ENCODE data around the gene ZNF446. TPM values are rescaled to one million over a fixed set of nuclear protein-coding genes. Genes with fewer than 3 reads are reported as not detected.
A peak's percentile ranks its signal among the peaks of the same experiment; 100 is the strongest.

ZNF446 gene
- 2.4 and 3.7 TPM in 2 replicates for total RNA-seq

DNA sequence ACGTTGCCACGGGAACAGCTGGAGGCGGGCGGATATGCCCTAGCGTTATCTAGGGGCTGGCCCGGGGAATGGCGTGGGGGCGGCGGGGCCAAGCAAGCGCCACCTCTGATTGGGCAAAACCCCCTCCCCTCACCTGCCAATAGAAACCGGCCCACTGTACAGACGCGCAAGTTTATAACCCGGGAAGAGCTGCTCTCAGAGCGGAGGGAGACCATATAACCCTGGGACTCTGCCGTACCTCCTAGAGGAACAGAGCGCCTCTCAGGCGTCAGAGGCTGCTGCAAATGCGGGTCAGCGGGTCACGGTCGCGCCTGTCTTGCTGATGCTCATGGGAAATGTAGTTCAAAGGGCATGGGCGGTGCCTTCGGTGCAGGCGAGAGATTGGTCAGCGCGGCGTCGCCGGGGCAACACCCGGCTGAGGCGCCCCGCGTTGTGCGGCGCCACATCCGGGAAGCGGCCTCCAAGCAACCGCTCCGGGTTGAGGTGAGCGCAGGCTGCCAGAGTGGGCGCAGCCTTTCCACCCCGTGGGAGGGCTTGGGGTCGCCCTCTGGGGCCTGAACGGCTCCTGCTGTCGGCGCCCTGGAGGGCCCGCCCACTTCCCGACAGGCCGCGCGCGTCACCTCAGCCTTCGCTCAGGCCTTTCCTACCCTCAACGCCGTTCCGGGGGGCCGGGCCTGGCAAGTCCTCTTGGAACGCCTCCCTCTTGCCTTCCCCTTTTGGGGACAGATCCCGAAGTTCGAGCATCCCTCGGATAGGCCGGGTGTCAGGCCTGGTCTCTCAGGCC, at the start of gene ZNF446:
Gene ZNF446, plus strand, starts transcription at position 639 of the 784 bp plus-strand sequence. CDS start 867 bp downstream, outside the sequence.
- H3K36me3 ChIP-seq (ENCODE audit: control insufficient read depth, insufficient read depth, low read length): peaks cover 12% of the 10 kb centered on the region
- H3K4me3 ChIP-seq (ENCODE audit: low read depth, low read length): peak within 1 kb of the TSS; percentile 68
- peak; percentile 94 for DNase-seq (ENCODE audit: low read depth)
- no peaks in the 10 kb centered on the region for H3K27me3 ChIP-seq (ENCODE audit: control insufficient read depth, insufficient read depth, low read length)
- peak; percentile 13 for FAIRE-seq
- TF ChIP-seq, protein P1, sequence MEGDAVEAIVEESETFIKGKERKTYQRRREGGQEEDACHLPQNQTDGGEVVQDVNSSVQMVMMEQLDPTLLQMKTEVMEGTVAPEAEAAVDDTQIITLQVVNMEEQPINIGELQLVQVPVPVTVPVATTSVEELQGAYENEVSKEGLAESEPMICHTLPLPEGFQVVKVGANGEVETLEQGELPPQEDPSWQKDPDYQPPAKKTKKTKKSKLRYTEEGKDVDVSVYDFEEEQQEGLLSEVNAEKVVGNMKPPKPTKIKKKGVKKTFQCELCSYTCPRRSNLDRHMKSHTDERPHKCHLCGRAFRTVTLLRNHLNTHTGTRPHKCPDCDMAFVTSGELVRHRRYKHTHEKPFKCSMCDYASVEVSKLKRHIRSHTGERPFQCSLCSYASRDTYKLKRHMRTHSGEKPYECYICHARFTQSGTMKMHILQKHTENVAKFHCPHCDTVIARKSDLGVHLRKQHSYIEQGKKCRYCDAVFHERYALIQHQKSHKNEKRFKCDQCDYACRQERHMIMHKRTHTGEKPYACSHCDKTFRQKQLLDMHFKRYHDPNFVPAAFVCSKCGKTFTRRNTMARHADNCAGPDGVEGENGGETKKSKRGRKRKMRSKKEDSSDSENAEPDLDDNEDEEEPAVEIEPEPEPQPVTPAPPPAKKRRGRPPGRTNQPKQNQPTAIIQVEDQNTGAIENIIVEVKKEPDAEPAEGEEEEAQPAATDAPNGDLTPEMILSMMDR (IDR thresholded peaks at IDR 0.05; ENCODE audit: insufficient read depth, low read length, severe bottlenecking): no peak

DNA sequence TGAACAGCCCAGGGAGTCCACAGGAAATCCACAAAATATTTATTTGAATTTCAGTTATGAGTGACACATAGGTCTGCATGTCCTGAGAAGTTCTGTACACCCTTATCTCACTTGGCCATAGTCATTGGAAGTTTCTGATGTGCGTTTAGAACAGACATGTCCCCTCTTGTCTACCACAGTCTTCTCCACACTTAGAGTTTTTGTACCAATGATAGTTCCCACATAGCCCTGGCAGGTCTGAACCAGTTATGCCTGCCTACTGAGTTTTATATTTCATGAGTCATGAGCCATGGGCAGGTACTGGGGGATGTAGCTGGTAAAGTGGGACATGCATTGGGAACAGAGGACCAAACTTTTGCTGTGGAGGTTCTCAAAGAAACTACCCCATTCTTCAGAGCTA, 47.5 kb upstream of the ZNF446 start:
- TF ChIP-seq, protein P1 (IDR thresholded peaks at IDR 0.05; ENCODE audit: insufficient read depth, low read length, severe bottlenecking): no peak
- FAIRE-seq (no peak), DNase-seq (ENCODE audit: low read depth) (peak; percentile 99)
- Histone ChIP-seq H3K4me3 (ENCODE audit: low read depth, low read length) (no peak overlapping the region), H3K36me3 (ENCODE audit: control insufficient read depth, insufficient read depth, low read length) (peaks cover 1% of the 10 kb centered on the region), H3K27me3 (ENCODE audit: control insufficient read depth, insufficient read depth, low read length) (no peaks in the 10 kb centered on the region)

DNA sequence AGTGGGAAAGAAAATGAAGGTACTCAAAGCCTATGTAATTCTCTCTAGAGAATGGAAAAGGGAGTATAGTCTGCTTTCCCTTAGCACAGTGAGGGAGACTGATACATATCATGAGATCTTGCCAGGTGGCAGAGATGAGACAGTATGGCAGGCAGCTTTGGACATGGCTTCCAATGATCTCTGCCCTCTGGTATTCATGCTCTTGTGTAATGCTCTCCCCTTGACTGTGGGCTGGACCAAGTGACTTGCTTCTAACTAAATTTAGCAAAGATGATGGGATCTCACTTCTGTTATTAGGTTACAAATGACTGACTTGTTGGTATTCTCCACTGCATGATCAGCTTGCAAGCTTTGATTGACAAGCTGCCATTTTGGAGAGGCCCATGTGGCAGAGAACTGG, 46.4 kb upstream of the ZNF446 start:
- DNase-seq (ENCODE audit: low read depth) (peak; percentile 64), FAIRE-seq (no peak)
- TF ChIP-seq, protein P1 (IDR thresholded peaks at IDR 0.05; ENCODE audit: insufficient read depth, low read length, severe bottlenecking): no peak
- no peaks in the 10 kb centered on the region for H3K27me3 ChIP-seq (ENCODE audit: control insufficient read depth, insufficient read depth, low read length)
- peaks cover 9% of the 10 kb centered on the region for H3K36me3 ChIP-seq (ENCODE audit: control insufficient read depth, insufficient read depth, low read length)
- no peak overlapping the region for H3K4me3 ChIP-seq (ENCODE audit: low read depth, low read length)

DNA sequence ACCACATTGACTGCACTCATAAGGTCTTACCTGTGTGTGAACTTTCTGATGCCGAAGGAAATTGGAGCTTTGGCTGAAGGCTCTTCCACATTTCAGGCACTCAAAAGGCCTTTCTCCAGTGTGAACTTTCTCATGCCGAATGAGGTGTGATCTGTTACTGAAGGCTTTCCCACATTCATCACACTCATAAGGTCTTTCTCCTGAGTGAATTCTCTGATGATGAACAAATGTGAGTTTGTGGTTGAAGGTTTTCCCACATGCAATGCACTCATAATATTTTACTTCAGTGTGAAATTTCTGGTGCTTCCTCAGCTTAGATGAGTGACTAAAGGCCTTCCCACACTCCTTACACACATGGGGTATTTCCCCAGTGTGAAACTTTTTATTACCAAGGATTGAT, 41.9 kb upstream of the ZNF446 start:
- DNase-seq (ENCODE audit: low read depth) (no peak), FAIRE-seq (no peak)
- Histone ChIP-seq H3K4me3 (ENCODE audit: low read depth, low read length) (no peak overlapping the region), H3K27me3 (ENCODE audit: control insufficient read depth, insufficient read depth, low read length) (no peaks in the 10 kb centered on the region), H3K36me3 (ENCODE audit: control insufficient read depth, insufficient read depth, low read length) (peaks cover 11% of the 10 kb centered on the region)
- TF ChIP-seq, protein P1 (IDR thresholded peaks at IDR 0.05; ENCODE audit: insufficient read depth, low read length, severe bottlenecking): no peak

DNA sequence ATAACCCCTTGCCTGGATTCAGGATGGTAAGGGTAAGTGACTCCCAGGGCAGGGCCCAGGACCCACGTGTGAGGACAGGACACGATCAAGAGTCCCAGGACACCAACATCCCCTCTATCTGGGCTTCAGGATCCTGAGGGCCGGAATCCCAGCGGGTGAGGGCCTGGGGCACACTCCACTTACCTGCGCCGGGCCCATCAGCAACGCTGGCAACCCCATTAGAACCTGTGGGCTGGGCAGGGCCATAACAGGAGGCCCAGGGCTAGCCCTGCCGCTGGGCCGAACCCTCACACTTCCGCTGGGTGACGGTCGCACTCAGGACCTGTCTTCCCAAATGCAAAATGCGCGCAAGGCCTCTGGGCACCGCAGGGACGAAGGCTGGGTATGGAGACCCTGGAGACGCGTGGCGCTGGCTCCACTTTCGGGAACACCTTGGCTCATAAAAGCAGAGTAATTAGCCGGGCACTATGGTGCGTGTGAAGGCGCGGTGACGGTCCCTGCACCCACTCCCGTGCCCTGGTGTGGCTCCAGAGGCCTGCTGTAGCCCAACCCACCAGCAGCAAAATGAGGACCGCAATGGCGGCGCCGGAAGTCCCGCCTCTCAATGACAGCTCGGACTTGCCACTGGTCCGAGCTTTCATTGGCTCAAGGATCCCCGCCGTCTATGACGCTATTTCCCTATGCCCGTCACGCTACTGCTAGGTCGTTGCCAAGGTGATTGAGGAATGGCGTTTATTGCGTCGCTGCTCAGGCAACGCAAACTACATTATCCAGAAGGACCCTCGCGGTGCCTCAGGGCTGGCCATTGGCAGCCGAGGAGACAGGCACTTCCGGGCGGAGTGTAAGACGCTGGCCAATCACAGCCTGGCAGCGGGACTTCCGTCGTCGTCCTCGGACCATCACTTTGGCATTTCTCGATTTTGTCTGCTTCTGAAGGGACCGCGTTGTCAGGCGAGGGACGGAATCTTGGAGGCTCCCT, 36.3 kb upstream of the ZNF446 start, which contains the start of gene ZNF132:
Gene ZNF132, minus strand, starts transcription at position 578 of the 979 bp plus-strand sequence. Its CDS starts 332 bp downstream, at position 246.
- FAIRE-seq (peak; percentile 97), DNase-seq (ENCODE audit: low read depth) (peak; percentile 99)
- TF ChIP-seq, protein P1 (IDR thresholded peaks at IDR 0.05; ENCODE audit: insufficient read depth, low read length, severe bottlenecking): no peak
- H3K36me3 ChIP-seq (ENCODE audit: control insufficient read depth, insufficient read depth, low read length): peaks cover 1% of the 10 kb centered on the region
- H3K27me3 ChIP-seq (ENCODE audit: control insufficient read depth, insufficient read depth, low read length): no peaks in the 10 kb centered on the region
- H3K4me3 ChIP-seq (ENCODE audit: low read depth, low read length): peak within 1 kb of the TSS; percentile 79
